GM19438 (cell line): ENCODE measurements around the gene MEF2A.
A peak's percentile ranks its signal among the peaks of the same experiment; 100 is the strongest.

ENCODE experiments used
- ATAC-seq: cut with Tn5 transposase; IDR thresholded peaks from one replicate; pipeline ENCODE4 v1.9.1; 2021; ENCODE audit warnings: low read depth; ENCODE audit not compliant: unreplicated experiment

The MEF2A gene

DNA sequence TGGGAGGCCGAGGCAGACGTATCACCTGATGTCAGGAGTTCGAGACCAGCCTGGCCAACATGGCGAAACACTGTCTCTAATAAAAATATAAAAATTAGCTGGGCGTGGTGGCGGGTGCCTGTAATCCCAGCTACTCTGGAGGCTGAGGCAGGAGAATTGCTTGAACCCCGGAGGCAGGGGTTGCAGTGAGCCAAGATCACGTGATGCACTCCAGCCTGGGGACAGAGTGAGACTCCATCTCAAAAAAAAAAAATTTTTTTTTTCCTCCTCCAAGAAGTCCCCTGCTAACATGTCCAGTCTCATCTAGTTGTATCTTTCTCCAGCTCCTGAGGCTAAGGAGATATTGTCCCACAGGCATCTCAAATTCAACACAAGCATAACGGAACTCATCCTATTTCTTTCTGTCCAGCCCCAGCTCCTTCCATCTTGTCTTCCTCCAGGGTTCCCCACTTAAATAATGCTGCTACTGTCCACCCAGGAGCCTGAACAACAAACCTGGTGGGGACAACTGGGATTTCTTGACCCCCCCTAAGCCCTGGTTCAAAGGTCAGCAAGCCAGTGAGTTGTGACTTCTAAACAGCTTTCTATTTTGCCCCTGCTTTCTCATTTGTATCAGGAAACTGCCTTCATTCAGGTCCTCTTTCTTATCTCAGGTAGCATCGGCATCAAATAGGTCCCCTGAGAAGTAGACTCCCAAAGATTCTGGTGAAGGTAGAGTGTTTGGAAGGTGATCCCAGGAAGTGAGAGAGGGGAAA lies 4.1 kb upstream of the MEF2A start:
- no peak for ATAC-seq

DNA sequence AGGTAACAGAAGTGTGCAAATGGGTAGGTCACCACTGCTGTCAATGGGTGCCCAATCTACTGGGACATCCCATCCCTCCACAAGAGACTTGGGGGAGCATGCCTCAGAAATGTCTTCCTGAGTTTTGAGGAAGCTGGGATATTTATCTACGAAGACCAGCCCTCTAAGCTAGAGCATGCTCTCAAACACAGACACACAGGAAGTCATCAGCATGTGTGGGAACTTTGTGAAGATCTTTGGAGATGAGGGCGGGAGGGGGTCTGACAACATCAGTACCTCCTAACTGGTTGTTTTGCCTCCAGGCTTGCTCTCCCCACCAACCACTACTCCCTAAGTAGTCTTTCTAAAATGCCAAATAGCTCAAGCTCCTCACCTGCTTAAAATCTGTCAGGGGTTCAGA lies 3.5 kb upstream of the MEF2A start:
- no peak for ATAC-seq

- ATAC-seq: peak; percentile 26
These were observed 1.3 kb upstream of the MEF2A start for GRCh38 chr15:99564221-99565048.

DNA sequence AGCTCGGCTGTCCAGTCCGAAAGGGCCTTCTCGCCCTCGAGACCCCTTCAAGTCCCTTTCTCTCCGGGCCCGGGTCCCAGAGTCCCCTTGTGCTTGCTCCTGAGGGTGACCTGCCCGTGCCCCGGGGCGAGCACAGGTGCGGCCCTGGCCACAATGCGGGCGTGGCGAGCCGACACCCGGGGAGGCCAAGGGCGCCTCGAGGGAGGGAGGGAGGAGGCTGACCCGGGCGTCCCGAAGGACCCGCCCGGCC lies 810 bp upstream of the MEF2A start:
- ATAC-seq: no peak

- ATAC-seq: no peak
These were observed 543 bp downstream of the MEF2A start for GRCh38 chr15:99566157-99566897.

- no peak for ATAC-seq
These were observed 3.0 kb downstream of the MEF2A start for GRCh38 chr15:99568625-99569352.

DNA sequence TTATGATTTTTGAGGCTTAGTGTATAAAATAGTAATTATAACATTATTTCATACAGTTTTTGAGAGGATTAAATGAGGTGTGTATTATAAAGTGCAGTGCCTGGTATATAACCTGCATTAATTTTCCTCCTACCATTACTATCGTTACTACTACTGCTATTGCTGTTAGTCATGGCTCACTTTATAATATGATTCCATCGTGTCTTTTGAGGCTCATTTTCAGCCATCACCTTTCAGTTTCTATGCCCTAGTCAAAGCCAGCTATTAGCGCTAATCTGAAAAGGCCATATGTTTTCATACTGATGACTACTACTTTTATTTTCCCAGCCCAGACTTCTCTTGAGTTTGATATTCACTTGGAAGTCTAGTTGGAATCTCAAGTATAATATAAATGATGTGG lies 5.5 kb downstream of the MEF2A start:
- ATAC-seq: no peak

DNA sequence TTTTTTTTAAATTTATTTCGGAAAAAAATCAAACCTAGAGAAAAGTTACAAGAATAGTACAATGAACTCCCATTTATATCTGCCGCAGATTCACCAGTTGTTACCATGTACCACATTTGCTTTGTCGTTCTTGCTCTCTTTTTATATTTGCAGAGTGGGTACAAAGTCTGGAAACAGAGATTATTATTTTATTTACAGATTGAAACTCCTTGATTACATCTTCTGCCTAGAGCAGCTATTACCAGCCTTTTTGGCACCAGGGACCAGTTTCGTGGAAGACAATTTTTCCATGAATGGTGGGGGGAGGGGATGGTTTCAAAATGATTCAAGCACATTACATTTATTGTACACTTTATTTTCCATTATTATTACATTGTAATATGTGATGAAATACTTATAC lies 8.3 kb downstream of the MEF2A start:
- ATAC-seq: no peak

DNA sequence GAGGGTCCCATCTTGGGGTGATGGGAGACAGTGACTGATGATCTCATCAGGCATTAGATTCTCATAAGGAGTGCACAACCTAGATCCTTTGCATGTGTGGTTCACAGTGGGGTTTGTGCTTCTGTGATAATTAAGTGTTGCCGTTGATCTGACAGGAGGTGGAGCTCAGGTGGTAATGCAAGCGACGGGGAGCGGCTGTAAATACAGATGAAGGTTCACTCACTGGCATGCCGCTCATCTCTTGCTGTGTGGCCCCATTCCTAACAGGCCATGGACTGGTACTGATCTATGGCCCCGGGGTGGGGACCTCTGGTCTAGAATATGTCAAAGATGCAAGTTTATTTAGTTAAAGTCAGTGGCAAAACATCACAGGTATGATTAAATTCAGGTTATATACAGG lies 8.7 kb downstream of the MEF2A start:
- no peak for ATAC-seq

- ATAC-seq: no peak
These were observed 13.0 kb downstream of the MEF2A start for GRCh38 chr15:99578809-99579208.

DNA sequence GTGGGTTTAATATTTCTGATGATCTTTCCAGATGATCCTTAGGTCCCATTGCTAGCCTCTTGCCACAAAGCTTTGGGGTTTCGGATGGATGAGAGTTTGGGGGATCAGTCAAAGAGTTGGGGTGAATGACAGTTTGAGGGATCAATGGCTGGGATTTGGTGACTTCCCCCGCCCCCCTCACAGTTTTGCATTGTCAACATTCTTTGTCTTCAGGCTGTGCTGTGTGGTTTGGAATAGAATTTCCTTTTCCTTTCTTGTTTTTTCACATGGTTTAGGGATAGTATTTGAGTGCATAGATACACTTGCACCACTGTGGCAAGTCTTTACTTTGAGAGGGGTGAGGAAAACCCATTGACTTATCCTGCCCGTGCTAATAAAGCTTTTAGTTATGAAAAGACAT lies 14.3 kb downstream of the MEF2A start:
- ATAC-seq: no peak

- ATAC-seq: no peak
These were observed 16.8 kb downstream of the MEF2A start for GRCh38 chr15:99582508-99582960.

- no peak for ATAC-seq
These were observed 18.4 kb downstream of the MEF2A start for GRCh38 chr15:99584081-99584600.

DNA sequence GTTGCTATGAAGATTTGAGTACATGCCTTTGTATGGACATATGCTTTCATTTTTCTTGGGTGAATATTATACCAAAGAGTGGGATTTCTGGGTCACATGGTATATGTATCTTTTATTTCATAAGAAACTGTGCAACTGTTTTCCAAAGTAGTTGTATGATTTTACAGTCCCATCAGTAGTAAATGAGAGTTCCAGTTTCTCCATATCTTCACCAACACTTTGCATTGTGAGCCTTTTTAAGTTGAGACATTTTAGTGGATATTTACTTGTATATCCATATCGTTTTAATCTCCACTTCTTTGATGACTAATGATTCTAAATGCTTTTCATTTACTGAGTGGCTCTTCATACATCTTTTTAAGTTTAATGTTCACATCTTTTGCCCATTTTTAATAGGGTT lies 20.3 kb downstream of the MEF2A start:
- ATAC-seq: no peak

GRCh38 chr15:99589801-99590200 lies 24.0 kb downstream of the MEF2A start:
- ATAC-seq: no peak

GRCh38 chr15:99590913-99591646 lies 25.3 kb downstream of the MEF2A start:
- ATAC-seq: peak; percentile 75

DNA sequence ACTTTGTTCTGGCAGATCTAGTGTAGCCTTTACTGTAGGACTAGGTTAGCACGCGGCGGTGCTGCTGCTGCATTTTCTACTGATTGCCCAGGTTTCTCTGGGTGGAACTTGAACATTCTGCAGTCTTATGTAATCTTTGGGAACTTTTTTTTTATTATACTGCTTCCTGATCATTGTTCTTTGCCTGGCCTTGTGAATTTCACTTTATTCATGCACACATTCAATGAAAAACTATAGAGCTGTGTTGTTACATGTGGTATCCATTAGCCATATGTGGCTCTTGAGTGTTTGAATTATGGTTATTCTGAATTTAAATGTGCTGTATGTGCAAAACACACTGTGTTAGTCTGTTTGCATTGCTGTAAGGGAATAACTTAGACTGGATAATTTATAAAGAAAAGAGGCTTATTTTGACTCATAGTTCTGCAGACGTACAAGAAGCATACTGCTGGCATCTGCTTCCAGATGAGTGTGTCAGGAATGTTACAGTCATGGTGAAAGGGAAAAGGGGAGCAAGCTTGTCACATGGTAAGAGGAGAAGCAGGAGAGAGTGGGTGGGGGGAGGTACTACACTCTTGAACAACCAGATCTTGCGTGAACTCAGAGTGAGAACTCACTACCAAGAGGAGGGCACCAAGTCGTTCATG lies 26.5 kb downstream of the MEF2A start:
- ATAC-seq: no peak

- ATAC-seq: no peak
These were observed 27.3 kb downstream of the MEF2A start for GRCh38 chr15:99593070-99593469.

DNA sequence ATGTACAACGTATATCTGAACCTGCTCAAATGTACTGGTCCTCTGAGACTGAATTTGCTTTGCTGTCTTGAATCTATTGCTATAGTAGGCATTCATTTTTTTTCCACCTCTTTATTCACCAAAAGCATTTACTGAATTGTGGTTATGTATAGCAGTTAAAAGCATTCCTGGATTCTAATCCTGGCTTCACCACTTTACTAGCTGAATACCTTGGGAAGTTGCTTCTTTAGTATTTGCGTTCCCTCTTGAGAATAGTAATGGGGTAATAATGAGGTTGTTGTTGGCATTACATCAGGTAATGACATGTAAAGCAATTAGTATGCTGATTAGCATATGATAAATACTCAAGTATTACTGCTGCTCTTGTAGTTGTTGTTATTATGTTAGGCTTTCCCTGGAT lies 29.1 kb downstream of the MEF2A start:
- no peak for ATAC-seq
